HG02870 (cell line): ENCODE results near the gene FCSK.
"Not testable (repeated sequence)": the region's sequence is repeated elsewhere in the genome, so short reads cannot be mapped to it uniquely, and the experiment has no call there.

Source experiments
- ATAC-seq: cut with Tn5 transposase; IDR thresholded peaks from one replicate; pipeline ENCODE4 v1.9.1; 2021; ENCODE audit warnings: mild to moderate bottlenecking, moderate library complexity; ENCODE audit not compliant: unreplicated experiment

FCSK gene

DNA sequence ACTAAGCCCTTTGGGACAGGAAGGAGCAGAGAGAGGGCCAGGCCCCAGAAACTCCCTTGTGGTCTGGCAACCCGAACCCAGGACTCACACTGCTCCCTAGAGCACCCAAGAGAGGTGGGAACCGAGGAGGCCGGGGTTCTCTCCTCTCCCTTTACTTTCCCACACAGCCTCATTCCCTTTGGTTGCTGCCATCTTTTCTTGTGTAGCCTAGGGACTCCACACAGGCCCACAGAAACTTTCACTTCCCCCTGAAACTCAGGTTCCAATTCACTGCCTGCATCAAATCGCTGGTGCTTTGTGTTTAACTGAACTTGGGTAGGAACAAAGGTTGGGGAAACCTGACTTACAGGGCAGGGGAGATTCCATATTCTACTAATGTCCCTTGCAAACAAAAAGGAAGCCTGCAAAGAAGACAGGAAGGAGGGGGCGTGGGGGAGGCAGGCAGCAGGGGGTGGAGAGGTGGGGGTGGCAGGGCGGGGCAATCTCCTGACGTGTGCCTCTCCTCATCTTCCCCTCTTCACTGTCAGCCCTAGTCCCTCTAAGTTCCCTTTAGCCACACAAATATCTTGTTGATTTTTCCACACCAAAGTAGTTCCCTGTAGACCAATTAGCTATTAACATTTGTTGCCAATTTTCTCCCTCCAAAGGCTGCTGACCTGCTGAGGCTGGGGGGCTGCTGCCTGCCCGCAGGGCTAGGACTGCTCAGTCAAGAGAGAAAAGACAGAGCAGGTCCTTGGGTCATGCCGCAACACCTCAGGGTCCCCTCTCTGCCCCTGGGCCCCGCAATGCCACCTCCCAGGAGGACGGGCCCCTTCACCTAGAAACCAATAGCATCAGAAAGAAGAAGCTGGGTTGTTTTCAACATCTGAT is 23.5 kb upstream of the FCSK start:
- peak; percentile 39 for ATAC-seq

DNA sequence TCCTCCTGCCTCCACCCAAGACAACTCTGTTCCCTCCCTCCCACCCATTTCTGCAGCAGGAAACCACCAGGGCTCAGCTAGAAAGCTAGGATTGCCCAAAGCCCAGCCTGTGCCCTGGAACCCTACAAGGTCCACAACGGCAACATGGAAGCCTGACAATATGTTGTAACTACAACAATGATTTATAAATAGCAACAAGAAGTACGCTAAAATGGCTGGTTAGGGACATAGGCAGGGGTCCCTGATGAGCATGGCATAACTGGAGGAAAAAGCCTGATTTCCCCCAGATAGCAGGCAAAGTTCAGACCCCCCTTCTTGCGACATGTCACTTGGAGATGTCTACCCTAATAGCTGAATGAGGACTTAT is 22.1 kb upstream of the FCSK start:
- no peak for ATAC-seq

DNA sequence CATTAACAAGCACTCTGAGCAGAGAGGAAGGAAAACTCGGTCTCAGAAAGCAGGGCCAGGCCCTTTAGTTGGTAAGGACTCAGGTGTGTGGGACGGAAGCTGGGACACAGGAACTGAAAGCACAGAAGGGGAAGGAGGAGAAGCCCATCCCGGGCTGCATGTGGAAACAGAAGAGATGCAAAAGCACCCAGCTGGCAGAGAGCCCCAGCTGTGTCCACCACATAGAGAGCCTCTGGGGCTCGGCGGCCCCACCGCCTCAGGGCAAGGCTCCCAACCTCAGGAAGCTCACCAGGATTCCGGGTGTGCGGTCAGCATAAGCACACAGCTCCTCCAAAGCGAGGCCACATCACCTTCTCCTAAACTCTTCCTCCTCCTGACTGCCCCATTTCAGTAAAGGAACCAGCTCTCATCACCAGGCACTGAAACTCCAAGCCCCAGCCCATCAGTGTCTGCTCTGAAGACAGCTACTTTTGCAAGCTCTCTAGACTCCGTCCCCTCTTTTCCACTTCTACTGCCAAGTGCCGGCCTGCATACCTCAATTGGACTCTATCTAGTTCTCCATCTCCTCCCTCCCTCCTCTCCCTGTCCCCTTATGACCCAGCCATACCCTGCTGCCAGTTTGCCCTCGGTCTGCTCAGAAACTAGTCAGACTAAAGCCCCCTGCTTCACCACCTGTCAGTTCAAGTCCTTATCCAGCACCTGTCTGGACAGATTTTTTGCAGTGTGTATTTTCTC is 21.5 kb upstream of the FCSK start:
- no peak for ATAC-seq

DNA sequence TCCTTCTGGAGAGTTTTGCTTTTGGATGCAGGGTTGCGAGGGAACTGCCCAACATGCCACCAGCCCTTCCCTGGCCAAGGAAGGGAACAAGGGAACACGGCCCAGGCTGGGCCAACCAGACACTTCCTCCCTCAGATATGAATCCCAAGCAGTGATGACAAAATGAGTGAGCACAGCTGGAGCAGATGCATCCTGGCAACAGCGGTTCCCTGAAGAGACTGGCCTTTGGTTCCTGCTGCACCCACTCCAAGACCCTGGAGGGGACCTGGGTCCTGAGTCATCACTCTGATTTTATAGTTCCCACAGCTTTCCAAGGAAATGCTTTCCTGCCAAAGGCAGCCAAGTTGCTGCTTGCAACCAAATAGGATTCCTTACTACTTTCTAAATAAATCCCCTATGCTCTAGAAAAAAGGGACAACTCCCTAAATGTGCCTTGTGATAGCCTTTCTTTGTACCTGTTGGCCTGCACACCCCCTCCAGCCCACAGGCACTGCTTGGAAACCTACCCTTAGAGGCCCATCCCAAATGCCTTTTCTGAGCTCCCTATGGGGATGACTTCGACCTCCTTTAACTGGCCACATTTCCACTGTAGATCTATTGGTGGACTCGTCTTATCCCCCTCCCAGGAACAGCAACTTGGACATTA is 20.8 kb upstream of the FCSK start:
- no peak for ATAC-seq

DNA sequence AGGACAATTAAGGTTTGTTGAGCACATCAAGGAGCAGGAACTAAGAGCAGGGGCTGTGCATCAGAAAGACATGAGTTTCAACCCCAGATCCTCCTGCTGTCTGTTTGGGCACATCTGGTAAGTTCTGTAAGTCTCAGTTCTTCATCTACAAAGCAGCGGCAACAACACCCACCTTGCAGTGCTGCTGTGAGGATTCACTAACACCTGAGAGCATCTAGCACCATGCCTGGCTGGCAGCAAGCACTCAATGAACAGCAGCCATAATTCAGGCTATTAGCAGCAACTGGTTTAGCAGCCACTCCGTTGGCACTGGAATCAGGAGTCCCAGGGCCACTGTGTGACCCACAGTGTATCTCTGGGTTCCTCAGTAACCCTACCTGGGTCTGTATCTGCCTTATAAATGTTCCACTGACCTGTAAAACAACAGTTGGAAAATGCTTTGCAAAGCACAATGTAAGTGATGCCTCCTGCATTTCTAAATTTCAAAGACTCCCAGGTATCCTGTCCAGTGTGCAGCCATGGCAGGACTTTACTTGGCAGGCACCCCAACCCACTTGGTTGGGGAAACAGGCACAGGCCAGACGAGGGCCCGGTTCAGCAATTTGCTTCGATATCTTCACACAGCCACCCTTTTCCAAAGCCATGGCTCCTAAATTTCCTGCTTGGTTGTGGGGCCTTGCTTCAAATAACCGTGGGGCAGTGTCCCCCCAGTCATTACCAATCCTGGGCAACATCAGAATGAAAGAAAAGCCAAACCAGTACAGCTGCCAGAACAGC is 19.7 kb upstream of the FCSK start:
- ATAC-seq: no peak

DNA sequence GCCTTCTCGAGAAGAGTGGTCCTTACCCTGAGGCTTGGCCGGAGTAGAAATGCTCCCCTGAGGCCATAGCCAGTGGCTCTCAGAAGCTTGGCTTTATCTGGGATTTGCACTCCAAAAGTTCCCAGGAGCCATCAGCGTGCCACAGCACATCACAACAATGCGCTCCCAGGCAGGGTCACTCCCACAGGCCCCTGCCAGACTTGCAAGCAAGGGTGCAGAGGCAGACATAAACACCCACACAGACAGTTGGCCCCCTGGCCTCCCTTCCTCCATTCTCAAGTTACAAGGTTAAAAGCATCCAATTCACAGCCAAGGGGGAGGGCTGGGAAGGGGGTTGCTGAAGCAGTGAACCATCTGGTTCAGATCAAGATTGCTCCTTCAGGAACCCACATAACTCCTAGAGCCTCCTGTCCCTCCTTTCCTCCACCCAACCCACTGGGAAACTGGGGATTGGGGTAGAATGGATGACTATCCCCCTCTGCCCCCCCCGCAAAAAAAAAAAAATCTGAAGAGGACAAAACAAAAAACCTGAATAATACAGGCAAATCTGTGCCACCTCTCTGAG is 17.3 kb upstream of the FCSK start:
- ATAC-seq: no peak

DNA sequence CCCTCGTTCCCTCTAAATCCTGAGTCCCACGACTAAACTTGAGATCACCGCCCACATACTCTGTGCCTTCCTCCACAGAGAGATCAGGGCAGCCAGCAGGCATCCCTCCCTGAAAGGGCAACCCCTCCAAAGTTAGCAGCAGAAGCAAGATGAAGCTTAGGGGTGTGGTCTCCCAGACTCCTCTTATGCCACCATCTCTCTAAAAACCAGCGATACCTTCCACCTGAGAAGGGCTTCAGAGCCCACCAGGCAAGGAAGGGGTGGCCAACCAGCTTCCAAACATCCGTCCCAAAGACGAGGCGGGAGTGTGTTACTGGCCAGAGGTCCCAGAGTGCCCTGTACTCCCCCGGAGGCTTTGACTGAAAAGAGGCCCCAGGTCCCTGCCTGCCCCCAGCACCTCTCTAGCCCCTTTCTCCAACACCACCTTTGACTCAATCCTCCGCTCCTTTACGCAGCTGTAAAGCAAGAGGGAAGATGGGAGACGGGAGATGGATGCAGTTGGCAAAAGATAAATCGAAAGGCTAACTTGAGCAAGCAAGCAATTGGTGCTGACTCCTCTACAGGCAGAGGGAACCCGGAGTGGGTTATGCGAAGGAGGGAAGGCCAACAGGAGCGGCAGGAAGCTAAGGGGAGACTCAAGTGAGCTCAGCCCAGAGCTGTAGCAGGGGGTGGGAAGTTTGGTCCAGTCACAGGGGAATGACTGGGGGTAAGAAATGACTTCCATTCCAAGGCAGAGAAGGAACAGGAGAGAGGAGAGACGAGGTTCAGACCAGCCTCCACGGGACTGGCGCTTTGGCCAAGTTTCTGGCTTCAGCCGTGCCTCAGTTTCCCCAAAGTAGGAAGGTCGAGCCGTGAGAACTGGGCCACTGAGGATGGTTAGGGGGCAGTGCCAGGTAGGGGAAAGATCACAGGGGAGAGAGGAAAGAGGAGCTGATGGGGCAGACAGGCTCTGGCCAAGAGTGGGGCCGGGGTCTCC is 16.5 kb upstream of the FCSK start:
- ATAC-seq: no peak

DNA sequence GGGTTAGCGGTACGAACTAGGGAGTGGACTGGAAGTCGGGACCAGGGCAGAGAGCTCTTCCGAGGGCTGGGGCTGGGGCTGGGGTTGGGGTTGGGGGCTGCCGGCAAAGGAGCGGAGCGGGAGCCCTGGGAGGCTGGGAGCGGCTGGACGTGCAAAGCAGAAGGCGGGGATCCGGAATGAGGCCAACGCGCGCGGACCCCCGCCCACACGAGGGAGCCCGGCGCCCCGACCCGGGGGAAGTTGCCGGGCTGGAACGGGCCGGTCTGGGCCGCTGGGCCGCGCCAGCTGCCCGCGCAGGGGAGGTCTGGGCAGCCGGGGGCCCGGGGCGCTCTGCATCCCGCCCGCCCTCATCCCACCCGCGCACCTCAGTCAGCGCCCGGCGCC is 15.8 kb upstream of the FCSK start:
- ATAC-seq: no peak

DNA sequence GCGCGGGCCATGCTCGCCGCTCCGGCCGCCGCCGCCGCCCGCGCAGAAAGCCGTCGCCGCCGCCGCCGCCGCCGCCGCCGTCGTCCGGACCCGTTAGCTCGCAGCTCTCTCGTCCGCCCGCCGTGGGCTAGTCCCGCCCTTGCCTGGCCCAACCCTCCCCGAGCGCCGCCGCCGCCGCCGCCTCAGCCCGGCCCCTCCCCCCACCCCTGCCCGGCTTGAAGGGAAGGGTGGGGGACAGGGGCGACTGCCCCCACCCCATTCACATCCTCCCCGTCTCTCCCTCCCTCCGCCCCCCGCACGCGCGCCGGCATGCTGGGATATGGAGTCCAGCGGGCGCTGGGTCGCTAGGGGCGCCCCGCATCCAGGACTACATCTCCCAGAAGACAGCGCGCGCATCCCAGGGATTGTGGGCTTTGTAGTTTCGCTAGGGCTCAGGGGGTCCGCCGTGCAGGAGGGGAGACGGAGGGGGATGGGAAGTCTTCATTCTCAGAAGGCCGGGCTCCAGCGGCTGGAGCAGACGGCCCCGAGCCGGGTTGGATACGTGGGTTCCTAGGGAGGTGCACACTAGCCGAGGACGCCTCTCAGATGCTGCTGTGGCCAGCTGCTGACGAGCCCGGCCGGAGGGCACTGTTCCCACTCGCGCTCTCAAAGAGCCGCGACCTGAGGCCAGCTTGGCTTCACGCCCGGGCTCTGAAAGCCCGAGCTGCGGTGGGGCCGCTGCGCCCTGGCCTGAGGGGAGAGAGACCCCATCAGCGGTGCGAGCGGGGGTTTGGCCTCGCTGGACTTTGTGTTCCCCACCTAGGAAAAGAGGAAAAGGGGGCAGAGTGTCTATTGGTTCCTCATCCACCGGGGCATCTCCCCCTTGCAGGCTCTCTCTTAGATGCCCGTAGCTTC is 15.2 kb upstream of the FCSK start, which contains the start of gene ST3GAL2:
TSS of gene ST3GAL2 (minus strand) at position 132 of the 894 bp plus-strand sequence. CDS start 40,570 bp downstream, outside the sequence.
- peak; percentile 70 for ATAC-seq

DNA sequence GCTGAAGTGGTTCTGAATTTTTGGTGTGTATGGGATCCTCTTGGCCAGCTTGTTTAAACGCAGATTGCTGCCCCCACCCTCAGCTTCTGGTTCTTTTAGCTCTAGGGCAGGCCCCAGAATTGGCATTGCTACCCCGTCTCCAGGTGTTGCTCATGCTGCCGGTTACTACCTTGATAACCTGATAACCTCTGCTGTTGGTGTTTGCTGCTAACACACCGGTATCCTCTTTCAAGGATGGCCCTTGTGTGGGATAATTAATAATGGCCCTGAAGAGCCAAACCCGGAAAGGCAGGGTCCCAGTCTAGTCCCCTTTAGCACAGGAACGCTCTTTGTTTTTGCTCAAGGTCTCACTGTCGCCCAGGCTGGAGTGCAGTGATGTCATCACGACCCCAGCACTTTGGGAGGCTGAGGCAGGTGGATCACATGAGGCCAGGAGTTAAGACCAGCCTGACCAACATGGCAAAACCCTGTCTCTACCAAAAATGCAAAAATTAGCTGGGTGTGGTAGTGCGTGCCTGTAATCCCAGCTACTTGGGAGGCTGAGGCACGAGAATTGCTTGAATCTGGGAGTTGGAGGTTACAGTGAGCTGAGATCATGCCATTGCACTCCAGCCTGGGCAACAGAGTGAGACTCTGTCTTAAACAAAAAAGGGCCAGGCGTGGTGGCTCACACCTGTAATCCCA is 14.2 kb upstream of the FCSK start:
- ATAC-seq: no peak

DNA sequence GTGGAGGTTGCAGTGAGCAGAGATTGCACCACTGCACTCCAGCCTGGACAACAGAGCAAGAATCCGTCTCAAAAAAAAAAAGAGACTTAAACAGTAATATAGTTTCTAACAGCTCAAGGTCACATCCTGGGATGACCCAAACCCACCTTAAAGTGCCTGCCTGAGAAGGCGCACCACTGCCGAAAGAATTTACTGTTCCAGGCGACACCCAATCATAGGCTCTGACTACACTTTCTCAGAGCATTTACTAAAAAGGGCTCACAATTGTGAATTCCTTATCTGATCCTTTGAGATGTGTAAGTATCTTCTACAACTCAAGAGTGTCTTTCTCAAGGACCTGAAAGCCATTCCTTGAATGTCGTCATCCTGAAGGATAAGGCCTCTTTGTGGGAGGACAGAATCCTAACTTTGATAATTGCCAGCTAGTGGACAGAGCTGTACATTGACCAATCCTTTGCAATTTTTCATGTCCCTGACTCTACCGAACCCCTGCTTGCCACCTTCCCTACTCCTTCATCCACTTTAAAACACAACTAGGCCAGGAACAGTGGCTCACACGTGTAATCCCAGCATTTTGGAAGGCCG is 12.9 kb upstream of the FCSK start:
- ATAC-seq: no peak

DNA sequence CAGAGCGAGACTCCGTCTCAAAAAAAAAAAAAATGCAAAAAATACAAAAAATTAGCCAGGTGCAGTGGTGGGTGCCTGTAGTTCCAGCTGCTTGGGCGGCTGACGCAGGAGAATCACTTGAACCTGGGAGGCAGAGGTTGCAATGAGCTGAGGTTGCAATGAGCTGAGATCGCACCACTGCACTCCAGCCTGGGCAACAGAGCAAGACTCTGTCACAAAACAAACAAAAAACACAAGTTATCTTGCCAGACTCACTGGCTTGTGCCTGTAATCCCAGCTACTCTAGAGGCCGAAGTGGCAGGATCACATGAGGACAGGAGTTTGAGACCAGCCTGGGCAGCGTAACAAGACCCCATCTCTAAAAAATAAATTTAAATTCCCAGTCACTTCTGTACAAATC is 12.1 kb upstream of the FCSK start:
- ATAC-seq: no peak

DNA sequence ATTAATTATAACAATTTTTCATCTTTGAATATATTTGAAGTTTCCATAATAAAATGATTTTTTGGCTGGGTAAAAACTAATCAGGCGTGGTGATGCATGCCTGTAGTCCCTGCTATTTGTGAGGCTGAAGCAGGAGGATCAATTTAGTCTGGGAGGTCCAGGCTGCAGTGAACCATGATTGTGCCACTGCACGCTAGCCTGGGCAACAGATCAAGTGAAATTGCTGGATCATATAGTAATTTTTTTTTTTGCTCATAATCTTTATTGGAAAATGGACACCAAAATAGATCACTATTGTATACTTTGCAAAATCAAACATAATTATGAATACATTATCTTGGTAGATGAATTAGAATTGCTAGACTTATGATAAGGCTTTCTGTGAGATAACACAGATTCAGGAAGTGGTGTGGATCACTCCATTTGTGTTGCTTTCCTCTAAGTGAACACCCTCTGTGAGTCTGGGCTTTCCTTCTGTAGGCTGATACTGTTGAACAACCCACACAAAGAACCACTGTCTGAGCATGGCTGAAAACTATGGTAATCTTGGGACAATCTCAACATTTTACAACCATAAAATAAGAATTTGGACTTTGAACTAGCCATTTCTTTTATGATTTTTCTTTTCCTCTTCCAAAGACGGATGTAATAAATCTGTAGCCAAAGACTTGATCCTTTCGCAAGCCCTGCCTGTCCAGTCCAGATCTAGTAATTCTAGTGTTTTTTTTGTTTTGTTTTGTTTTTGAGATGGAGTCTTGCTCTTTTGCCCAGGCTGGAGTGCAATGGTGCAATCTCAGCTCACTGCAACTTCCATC is 9.9 kb upstream of the FCSK start:
- ATAC-seq: no peak

DNA sequence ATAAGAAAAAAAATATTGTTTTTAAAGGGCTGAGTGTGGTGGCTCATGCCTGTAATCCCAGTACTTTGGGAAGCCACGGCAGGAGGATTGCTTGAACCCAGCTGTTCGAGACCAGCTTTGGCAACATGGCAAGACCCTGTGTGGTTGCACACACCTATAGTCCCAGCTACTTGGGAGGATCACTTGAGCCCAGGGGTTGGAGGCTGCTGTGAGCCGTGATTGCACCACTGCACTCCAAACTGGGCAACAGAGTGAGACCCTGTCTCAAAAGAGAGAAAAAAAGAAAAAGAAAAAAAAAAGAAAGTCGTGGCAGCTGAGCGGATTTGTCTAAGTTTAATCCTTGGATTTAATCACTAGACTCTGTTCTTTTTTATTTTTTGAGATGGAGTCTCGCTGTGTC is 6.3 kb upstream of the FCSK start:
- ATAC-seq: no peak

DNA sequence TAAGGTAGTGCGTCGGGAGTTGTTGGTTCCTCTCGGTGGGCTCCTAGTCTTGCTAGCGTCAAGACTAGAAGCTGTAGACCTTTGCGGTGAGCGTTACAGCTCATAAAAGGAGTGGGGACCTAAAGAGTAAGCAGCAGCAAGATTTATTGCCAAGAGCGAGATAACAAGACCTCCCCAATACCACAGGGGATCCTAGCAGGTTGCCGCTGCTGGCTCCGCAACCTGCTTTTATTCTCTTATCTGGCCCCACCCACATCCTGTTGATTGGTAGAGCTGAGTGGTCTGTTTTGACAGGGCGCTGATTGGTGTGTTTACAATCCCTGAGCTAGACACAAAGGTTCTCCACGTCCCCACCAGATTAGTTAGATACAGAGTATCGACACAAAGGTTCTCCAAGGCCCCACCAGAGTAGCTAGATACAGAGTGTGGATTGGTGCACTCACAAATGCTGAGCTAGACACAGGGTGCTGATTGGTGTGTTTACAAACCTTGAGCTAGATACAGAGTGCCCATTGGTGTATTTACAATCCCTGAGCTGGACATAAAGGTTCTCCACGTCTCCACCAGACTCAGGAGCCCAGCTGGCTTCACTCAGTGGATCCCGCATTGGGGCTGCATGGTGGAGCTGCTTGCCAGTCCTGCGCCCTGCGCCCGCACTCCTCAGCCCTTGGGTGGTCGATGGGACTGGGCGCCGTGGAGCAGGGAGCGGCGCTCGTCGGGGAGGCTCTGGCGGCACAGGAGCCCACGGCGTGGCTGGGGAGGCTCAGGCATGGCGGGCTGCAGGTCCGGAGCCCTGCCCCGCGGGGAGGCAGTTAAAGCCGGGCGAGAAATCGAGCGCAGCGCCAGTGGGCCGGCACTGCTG is 4.0 kb upstream of the FCSK start:
- not testable (repeated sequence) for ATAC-seq

DNA sequence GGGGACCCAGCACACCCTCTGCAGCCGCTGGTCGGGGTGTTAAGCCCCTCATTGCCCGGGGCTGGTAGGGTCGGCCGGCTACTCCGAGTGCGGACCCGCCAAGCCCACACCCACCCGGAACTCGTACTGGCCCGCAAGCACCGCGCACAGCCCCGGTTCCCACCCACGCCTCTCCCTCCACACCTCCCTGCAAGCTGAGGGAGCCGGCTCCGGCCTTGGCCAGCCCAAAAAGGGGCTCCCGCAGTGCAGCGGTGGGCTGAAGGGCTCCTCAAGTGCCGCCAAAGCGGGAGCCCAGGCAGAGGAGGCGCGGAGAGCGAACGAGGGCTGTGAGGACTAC is 3.4 kb upstream of the FCSK start:
- ATAC-seq: not testable (repeated sequence)
